Adrenal gland (tissue), 5 donors: Measurements from ENCODE around the gene PRR18.

Source experiments
- POLR2A ChIP-seq, 2 donors: fragments of 450-650 bp; IDR thresholded peaks; one replicate each; pipeline ENCODE4 v1.6.1; 2017; ENCODE audit warnings: antibody characterized with exemption in 2 of 2, mild to moderate bottlenecking in 2 of 2, moderate library complexity in 1 of 2
- TF ChIP-seq, protein P1 (sequence below), 6 experiments: fragments of 450-650 bp in 4 of 6; fragments of 200-600 bp in 2 of 6; sonication (generic) in 1 of 6; IDR thresholded peaks; 1 replicate in 5 of 6; 2 replicates in 1 of 6; pipeline versions ENCODE4 v1.5.1 to v1.8.0; 2016 to 2021; ENCODE audit warnings: antibody characterized with exemption in 6 of 6, mild to moderate bottlenecking in 2 of 6, moderate library complexity in 1 of 6
- donor health status: DM: no; HTN: no; CAD: no.

DNA sequence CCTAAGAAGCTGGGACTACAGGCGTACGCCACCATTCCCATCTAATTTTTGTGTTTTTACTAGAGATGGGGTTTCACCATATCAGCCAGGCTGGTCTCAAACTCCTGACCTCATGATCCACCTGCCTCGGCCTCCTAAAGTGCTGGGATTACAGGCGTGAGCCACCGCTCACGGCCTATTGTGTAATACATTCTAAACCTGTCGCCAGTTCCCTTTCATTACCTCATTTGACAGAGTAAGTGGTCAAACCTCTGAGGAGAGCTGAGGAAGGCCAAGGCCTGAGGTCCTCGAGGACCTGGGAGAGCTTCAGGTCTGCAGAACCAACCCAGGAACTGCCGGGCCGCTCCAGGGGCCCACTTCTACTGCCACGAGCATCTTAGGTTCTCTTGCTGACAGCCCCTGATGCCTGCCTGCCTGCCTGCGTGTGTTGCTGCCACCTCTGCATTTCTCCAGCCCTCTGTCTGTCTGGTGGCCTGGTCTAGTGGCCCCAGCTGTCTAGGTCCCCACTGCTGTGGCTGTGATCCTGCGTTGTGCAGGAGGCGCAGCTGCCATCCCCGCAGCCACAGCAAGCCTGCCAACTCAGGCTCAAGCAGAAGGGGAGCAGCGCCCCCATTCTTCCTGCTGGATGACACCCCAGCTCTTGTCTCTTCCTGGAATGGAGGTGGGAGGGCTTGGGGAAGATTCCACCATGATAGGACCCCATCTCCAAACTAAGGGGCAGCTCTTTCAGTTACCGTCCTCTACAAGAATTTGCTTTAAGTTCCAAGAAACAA is 45.3 kb downstream of the PRR18 start:
- TF ChIP-seq, protein P1, sequence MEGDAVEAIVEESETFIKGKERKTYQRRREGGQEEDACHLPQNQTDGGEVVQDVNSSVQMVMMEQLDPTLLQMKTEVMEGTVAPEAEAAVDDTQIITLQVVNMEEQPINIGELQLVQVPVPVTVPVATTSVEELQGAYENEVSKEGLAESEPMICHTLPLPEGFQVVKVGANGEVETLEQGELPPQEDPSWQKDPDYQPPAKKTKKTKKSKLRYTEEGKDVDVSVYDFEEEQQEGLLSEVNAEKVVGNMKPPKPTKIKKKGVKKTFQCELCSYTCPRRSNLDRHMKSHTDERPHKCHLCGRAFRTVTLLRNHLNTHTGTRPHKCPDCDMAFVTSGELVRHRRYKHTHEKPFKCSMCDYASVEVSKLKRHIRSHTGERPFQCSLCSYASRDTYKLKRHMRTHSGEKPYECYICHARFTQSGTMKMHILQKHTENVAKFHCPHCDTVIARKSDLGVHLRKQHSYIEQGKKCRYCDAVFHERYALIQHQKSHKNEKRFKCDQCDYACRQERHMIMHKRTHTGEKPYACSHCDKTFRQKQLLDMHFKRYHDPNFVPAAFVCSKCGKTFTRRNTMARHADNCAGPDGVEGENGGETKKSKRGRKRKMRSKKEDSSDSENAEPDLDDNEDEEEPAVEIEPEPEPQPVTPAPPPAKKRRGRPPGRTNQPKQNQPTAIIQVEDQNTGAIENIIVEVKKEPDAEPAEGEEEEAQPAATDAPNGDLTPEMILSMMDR (IDR thresholded peaks at IDR 0.05): no peak
- TF ChIP-seq POLR2A (IDR thresholded peaks at IDR 0.05): no peak
